Stimulated activated CD4-positive, alpha-beta T cell treated with anti-CD3 and anti-CD28 coated beads, Interleukin-15, amount 100 ng/mL, for 24 hours (primary cell): Measurements from ENCODE around the gene EFEMP2.
A peak's percentile ranks its signal among the peaks of the same experiment; 100 is the strongest.

Source experiments
- DNase-seq: peaks from one replicate; pipeline ENCODE4 v3.0.0-alpha.2; 2020

EFEMP2 gene

DNA sequence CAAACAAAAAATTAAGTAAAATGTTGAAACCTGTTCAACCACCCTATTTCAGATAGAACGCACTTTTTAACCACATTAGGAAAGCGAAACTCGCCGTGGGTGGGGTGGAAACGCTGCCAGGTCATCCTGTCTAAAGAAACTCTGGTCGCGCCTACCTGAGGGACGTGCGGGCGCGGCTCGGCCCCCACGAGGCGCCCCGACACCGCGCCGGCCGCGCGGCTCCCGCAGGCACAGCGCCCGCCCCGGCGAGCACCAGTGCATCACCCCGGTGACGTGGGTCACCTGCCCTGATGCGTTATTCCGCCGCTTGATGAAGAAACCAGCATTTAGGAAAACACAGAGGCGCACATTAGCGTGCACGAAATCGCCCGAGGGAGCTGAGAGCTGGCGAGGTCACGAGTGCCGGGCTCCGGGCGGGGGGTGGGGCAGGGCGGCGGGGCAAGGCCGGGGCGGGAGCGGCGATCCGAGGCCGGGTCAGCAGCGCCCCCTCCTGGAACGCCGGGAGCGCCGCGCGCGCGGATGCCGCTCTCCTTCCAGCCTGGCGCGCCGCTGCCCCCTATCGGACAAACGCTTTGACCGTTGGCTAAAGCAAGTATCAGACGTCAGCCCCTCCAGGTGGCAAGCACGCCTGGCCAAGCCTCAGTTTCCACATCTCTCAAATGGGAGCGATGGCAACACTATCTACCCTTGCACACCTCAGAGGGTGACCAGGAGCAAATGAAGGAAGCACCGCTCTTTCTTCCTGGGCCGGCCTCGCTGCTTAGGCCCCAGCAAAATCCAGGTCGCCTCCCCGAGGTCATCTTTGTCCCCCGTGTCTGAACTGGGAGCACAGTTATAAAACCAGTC is 54.5 kb downstream of the EFEMP2 start:
- DNase-seq, result peak; percentile 96

DNA sequence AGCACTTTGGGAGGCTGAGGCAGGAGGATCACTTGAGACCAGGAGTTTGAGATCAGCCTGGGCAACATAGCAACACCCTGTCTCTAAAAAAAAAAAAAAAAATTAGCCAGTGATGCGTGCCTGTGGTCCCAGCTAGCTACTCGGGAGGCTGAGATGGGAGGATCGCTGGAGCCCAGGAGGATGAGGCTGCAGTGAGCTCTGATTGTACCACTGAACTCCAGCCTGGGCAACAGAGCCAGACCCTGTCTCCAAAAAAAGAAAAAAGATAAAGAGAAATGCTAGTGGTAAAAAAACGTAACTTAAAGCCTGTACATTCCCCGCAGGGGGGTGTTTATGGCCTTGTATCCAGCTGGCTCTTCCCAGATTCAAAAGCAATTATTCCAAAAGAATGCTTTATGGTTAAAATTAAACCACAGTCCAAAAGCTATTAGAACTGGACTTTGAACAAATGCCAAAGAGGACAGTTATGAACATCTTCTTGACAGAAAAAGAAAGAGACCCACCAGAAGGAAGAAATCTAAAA is 55.2 kb downstream of the EFEMP2 start:
- DNase-seq, result no peak

DNA sequence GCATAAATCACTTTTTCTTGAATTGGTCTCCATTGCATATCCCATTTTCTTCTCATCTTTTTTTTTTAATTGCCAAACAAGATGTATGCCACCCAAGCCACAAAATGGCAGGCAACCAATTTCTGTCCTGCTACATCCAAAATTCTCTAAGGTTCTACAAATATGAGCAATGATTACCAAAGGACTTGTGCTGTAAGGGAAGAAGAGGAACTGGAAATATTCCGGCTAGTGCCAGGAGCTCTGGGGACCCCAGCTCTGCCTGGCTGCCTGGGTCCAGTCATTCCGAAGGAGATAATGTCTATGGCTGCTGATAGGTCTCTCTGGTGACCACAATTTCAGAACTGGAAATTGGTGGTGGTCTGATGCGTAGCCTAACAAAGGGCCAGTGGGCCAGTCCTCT is 55.9 kb downstream of the EFEMP2 start:
- DNase-seq, result no peak
